ENCODE results near the gene BNIP2. TPM values are rescaled to one million over a fixed set of nuclear protein-coding genes. Genes with fewer than 3 reads are reported as not detected.

The BNIP2 gene
- total RNA-seq, 1 experiment from 2014 or later = 58.1 TPM

GRCh38 chr15:59725151-59725486 lies 36.0 kb upstream of the BNIP2 start:
- no peak for DNase-seq (ENCODE audit: low spot score)
- no peak overlapping the region for H3K27ac ChIP-seq (ENCODE audit: low read depth, low read length, poor library complexity, severe bottlenecking)
- H3K27me3 ChIP-seq (replicated peaks; ENCODE audit: insufficient read depth, low read depth, low read length, poor library complexity) = peaks cover 10% of the 10 kb centered on the region
- ChIA-PET CTCF (interaction anchor here (0.5 to 1.1 kb wide), 5 partner anchors 10 to 826 kb away, joined by 3 to 20 read pairs (median 3); no protein-coding TSS in a partner anchor), POLR2A (ENCODE audit: low non-redundant PET) (no interaction called here)
- no TSS peak for BruUV-seq (replicated peaks)
- no peaks in the 10 kb centered on the region for H3K4me1 ChIP-seq (ENCODE audit: insufficient read depth, low read length, poor library complexity, severe bottlenecking)
- intact Hi-C loops (cut with micrococcal nuclease; ENCODE audit: unreplicated experiment) = loop anchor here (1.0 to 10.0 kb wide), 2 partner anchors 450 to 601 kb away; no protein-coding TSS in a partner anchor
- no peak overlapping the region for H3K4me3 ChIP-seq (ENCODE audit: low read depth, low read length, poor library complexity, severe bottlenecking)
- TF ChIP-seq CTCF (conservative IDR thresholded peaks at IDR 0.05; ENCODE audit: low read depth, low read length) = no peak
- no peak for TF ChIP-seq EZH2 (IDR thresholded peaks at IDR 0.05; ENCODE audit: borderline replicate concordance, low read depth, low read length, poor library complexity, severe bottlenecking)
- H3K9me3 ChIP-seq (ENCODE audit: low read depth, low read length, poor library complexity, severe bottlenecking) = no peaks in the 10 kb centered on the region
- H3K36me3 ChIP-seq (ENCODE audit: insufficient read depth, low read length, poor library complexity, severe bottlenecking) = no peaks in the 10 kb centered on the region

- ChIA-PET POLR2A (ENCODE audit: low non-redundant PET) (no interaction called here), CTCF (no interaction called here)
- Histone ChIP-seq H3K4me1 (ENCODE audit: insufficient read depth, low read length, poor library complexity, severe bottlenecking) (no peaks in the 10 kb centered on the region), H3K9me3 (ENCODE audit: low read depth, low read length, poor library complexity, severe bottlenecking) (no peaks in the 10 kb centered on the region), H3K27me3 (replicated peaks; ENCODE audit: insufficient read depth, low read depth, low read length, poor library complexity) (peaks cover 5% of the 10 kb centered on the region), H3K36me3 (ENCODE audit: insufficient read depth, low read length, poor library complexity, severe bottlenecking) (no peaks in the 10 kb centered on the region), H3K4me3 (ENCODE audit: low read depth, low read length, poor library complexity, severe bottlenecking) (no peak overlapping the region), H3K27ac (ENCODE audit: low read depth, low read length, poor library complexity, severe bottlenecking) (no peak overlapping the region)
- TF ChIP-seq EZH2 (IDR thresholded peaks at IDR 0.05; ENCODE audit: borderline replicate concordance, low read depth, low read length, poor library complexity, severe bottlenecking) (no peak), CTCF (conservative IDR thresholded peaks at IDR 0.05; ENCODE audit: low read depth, low read length) (no peak)
- DNase-seq (ENCODE audit: low spot score) = no peak
- no TSS peak for BruUV-seq (replicated peaks)
- intact Hi-C loops (cut with micrococcal nuclease; ENCODE audit: unreplicated experiment) = loop anchor here (10.0 kb wide), 1 partner anchor 451 kb away; no protein-coding TSS in a partner anchor
Observed at GRCh38 chr15:59723687-59724346, 34.7 kb upstream of the BNIP2 start.

- H3K27me3 ChIP-seq (replicated peaks; ENCODE audit: insufficient read depth, low read depth, low read length, poor library complexity) = no peaks in the 10 kb centered on the region
- no peaks in the 10 kb centered on the region for H3K36me3 ChIP-seq (ENCODE audit: insufficient read depth, low read length, poor library complexity, severe bottlenecking)
- H3K9me3 ChIP-seq (ENCODE audit: low read depth, low read length, poor library complexity, severe bottlenecking) = no peaks in the 10 kb centered on the region
- no peak for DNase-seq (ENCODE audit: low spot score)
- no TSS peak for BruUV-seq (replicated peaks)
- no peaks in the 10 kb centered on the region for H3K4me1 ChIP-seq (ENCODE audit: insufficient read depth, low read length, poor library complexity, severe bottlenecking)
- ChIA-PET POLR2A (ENCODE audit: low non-redundant PET) (no interaction called here), CTCF (no interaction called here)
- TF ChIP-seq CTCF (conservative IDR thresholded peaks at IDR 0.05; ENCODE audit: low read depth, low read length) (no peak), EZH2 (IDR thresholded peaks at IDR 0.05; ENCODE audit: borderline replicate concordance, low read depth, low read length, poor library complexity, severe bottlenecking) (no peak)
- intact Hi-C loops (cut with micrococcal nuclease; ENCODE audit: unreplicated experiment) = loop anchor here (10.0 kb wide), 1 partner anchor 452 kb away; no protein-coding TSS in a partner anchor
- H3K4me3 ChIP-seq (ENCODE audit: low read depth, low read length, poor library complexity, severe bottlenecking) = no peak overlapping the region
- H3K27ac ChIP-seq (ENCODE audit: low read depth, low read length, poor library complexity, severe bottlenecking) = no peak overlapping the region
Observed at GRCh38 chr15:59722476-59722875, 33.4 kb upstream of the BNIP2 start.

Data from A673 (cell line).